ENCODE data around the gene VPS4B.
"Not testable (repeated sequence)": the region's sequence is repeated elsewhere in the genome, so short reads cannot be mapped to it uniquely, and the experiment has no call there.

The VPS4B gene

DNA sequence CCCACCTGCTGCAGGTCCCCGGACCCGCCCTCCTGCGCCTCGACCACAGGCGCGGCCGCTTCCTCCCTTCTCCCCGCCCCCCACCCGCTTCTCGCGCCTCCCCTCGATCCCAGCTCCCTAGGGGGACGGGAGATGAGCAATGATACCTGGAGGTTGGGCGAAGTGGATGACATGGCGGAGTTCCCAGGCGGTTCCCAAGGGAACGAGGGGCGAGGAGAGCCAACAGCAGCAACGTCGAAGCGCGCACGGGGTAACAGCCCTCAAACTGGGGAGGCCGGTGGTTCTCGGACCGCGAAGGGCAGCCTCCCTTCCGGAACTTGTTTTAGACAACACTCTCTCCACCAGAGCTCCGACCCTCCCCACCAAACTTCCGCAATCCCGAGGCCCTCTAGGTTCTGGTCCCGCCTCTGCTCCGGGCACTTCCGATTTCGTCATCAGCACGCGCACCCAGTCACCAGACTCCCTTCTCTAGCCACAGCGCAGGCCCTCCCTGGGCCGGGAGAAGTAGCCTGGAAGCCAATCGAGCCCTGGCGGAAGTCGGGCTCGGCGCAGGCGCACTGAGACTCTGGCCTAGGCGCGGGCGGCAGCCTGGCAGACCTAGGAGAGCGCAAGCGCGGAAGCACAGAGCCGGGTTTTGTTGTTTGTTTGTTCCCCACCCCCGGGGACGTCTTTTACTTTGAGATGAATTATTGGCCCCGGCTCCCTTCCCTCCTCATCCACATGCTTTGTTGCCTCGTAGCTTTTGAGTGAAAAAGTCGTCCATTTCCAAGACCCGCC is at the start of gene VPS4B:
Gene VPS4B, minus strand, starts transcription at position 390 of the 777 bp plus-strand sequence. Its CDS starts 217 bp downstream, at position 173.
- peak; percentile 98 to 99 for DNase-seq

DNA sequence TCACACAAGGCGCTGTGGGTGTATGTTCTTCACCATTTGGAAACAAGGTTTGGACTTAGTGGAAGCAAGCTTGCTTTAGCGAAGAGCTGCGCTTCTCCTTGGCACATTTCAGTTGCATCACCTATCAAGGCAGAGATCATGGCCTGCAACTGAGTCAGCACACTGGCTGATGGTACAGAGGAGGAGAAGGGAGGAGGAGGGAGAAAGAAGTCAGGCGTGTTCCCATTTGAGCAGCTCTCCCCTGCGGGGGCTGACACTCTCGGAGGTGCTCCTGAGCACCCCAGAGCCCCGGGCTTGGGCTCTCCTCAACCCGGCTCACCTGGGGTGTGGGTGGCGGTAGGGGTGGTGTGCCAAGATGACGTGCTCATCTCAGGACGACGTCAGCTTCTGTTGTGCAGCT is 48.5 kb upstream of the VPS4B start:
- no peak for DNase-seq

DNA sequence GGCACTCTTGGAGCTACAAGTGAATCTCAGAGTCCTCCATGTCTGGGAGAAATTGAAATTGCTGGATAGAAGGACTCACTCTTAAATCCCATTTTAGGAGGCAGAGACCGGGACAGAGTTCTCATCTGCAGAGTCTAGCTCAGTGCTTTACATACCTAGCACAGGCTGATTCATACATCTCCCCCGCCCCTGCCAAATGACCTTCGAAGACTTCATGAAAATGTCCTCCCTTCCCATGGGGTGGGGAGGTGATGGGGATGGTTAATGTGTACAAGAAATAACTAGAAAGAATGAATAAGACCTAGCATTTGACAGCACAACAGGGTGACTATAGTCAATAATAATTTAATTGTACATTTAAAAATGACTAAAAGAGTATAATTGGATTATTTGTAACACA is 46.3 kb upstream of the VPS4B start:
- no peak for DNase-seq

DNA sequence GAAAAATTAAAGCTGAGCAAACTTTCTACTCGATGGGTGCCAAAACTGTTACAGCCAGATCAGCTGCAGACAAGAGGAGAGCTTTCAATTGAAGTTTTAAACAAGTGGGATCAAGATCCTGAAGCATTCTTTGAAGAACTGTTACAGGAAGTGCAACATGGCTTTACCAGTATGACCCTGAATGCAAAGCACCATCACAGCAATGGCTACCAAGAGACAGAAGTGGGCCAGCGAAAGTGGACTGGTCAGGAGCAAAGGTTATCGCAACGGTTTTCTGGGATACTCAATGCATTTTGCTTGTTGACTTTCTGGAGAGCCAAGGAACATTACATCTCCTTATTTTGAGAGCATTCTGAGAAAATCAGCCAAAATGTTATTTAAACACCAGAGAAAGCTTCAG is 45.4 kb upstream of the VPS4B start:
- no peak for DNase-seq

DNA sequence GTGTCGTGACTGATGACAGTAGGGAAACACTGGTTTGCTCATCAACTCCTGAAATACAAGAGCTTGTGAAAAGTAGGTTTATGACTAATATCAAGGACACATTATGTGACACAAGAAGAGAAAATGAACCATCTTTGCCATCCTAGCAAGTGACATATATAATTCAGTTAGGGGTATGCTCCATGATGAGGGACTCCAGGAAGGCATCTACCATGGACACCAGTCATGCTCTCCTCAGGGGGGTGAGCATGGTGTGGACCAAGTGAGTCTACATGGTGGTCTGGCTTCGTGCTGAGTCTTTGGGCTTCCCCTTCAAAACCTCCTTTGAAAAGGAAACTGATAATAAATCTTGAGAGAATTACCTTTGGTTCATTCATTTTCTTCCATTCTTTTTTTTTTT is 42.8 kb upstream of the VPS4B start:
- DNase-seq: no peak

DNA sequence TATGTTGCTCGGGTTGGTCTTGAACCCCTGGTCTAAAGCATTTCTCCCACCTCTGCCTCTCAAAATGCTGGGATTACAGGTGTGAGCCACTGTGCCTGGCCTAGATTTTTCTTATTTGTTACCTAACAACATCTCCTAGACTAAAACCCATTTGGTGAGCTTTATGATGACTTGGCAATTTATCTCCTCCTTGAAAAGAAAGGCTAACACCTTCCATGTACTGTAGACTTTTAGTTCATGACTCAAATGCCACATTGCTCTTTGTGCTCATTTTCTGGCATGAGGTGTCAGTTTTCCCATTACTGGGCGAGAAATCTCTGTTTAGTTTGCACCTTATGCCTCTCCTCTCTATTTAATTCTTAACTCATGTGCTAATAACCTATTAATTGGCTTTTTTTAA is 42.2 kb upstream of the VPS4B start:
- no peak for DNase-seq

DNA sequence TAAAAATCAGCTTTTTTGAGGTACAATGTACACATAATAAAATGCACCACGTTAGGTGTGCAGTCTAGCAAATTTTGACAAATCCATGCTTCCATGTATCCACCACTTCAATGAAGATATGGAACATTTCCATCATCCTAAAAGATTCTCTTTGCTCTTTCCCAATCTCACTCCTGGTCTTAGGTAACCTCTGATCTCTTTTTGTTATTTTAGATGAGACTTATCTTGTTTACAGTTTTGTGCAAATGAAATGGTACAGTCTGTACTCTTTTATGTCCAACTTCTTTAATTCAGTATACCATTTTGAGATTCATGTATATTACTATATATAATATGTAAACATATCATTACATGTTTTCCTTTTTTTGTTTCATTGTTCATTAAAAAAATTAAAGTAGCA is 38.1 kb upstream of the VPS4B start:
- DNase-seq: no peak

DNA sequence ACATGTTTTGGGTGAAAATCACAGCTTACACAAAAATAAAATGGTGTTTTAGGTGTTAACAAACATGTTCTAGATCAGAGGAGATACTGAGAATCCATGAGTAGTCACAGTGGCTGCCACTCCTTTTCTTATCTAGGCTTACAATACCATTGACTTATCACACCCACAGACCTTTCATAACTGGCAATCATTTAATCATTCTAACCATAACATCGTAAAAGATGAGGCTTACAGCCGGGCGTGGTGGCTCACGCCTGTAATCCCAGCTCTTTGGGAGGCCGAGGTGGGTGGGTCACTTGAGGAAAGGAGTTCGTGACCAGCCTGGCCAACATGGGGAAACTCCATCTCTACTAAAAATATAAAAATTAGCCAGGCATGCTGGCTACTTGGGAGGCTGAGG is 35.7 kb upstream of the VPS4B start:
- DNase-seq: no peak

DNA sequence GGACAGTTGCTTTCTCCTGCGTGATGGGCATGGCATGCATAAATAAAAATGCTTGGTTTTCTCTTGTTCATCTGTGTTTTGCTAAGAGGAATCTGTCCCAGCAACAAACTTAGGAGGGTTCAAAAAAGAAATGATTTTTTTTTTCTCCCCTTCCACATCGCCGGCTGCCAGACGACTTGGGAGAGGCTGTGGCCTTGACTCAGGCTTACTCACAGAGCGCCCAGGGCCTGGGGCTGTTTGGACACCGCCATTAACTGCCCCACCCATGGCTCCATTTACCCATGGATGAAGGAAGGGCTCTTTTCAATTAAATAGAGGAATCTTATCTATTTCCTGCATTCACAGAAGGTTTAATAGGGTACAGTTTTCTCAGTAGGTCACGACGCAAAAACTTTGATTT is 32.2 kb upstream of the VPS4B start:
- DNase-seq: no peak

DNA sequence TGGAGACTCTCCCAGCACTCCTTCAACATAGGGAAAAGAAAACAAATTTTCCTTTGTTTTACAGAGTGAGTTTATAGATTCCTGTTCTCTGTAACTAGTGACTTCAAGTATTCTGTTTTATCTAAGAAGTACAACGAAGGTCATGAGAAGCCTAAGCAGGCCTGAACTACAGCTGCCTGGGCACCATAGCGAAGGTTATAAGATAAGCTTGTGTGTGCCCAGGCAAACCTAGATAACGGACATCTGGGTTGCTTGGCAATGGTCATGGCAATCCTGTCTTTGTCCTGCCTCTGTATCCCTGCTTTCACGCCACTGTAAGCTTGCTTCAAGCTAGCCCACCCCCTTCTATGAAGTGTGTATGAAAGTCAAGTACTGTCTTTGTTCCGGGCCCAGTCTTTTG is 30.5 kb upstream of the VPS4B start:
- not testable (repeated sequence) for DNase-seq

DNA sequence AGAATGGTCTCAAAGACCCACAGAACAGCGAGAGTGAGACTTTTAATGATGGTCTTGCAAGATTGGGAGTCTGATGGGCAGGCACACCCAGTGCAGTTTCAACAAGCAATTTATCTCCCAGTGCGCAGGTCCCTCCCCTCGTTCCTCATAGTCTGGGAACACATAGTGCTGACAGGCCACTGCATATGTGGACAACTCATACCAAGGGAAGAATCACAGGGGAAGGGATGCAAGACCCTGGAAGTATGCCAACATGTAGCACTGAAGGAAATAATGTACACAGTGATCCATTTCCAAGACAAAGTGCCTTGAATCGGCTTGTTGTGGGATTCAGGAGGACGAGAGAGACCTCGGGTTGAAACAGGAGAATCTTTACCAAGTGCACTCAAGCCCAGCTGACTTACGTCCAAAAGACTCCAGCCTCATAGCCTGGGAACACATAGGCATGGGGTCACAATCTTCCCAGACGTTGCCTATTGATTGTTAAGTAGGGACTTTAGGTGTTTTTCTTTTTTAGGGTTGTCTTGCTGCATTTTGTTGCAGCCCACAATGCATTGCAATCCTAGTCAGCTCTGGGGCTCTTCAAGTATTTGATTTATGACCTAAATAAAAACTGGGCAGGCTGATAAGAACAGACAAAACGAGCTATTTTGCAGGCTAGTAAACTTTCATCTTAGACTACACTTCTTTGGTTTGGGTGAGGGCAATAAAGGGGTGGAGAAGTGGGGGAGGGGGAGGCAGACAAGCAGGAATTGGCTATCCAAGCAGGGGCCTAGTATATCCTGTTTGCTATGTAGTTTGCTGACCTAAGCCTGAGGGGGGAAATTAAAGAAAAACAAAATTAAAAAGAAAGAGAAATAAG is 29.8 kb upstream of the VPS4B start:
- no peak for DNase-seq

DNA sequence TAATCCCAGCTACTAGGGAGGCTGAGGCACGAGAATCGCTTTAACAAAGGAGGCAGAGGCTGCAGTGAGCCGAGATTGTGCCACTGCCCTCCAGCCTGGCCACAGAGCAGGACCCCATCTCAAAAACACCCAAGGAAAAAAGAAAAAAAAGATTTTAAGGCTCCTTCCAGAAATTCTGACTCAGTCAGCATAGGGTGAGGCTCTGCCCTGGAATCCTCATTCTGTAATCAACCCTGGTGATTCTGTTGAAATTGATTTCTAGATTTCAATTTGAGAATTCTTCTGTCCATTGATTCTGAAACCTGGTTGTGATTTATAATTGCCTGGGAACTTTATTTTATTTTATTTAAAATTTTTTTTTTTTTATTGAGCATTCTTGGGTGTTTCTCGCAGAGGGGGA is 27.1 kb upstream of the VPS4B start:
- DNase-seq: no peak

DNA sequence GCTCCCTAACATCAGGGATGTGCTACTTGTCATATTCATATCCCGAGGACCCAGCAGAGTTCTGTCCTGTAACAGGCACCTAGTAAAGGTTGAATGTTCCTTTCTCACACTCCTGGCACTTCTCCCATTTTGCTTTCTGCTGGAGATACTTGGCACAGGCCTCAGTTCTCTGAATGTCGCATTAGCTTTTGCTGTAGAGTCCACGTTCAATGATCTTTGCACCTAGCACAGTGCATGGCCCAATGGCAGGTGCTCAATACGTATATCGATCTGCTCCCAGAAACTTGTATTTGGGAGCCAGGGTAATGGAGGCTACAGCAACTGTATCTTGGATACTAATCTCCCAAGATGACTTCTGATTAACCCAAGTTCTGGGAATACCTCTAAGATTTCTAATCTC is 24.8 kb upstream of the VPS4B start:
- no peak for DNase-seq

DNA sequence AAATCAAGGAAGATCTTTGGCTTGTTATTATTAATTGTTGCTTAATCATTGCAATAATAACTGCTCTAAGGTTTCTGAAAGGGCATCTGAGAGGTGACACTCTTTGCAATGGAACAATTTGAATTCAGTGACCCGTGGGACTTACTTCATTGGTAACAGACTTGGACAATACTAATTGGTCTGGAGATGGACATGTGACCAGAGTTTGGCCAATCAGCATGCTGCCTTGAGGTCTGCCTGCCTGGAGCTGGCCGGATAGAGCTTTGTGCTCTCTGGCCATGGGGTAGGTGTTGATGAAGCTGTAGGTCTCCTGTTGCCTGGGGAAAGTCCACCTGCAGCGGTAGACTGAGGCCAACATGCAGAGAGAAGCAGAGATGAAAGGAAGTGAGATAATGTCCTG is 24.0 kb upstream of the VPS4B start:
- DNase-seq: no peak

DNA sequence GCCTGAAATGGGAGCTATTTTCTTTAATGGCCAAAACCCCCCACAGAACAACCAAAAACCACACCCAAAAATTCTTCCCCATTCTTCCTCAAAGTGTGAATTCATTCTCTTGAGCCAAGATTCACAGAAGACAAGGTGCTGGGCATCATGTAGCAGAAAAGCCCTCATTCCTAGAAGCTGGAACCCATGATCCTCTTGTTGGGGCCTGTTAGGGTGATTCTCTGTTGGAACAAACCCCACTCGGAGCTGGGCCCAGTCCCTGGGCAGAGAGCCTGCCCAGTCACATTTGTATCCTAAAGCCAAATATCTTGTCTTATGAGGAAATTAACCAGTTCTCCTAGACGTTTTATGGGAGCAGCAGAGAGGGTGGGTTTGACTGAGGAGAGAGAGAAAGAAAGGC is 22.8 kb upstream of the VPS4B start:
- no peak for DNase-seq

DNA sequence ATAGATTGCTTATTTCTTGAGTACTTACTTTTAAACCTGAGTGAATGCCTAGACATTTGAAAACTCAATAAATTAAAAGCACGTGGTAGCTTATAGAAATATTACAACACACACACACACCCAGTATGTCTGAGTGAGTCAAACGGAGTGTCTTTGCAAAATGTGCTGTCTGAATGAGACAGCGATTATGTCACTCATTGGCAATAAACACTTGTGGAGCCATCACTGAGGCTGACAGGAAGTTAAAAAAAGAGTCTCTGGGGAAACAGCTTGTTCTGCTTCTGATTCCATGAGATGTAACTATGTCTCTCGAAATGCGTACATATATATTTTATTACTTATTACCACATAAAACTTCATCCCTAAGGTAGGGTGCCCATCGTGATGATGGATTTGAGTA is 22.3 kb upstream of the VPS4B start:
- DNase-seq: no peak

DNA sequence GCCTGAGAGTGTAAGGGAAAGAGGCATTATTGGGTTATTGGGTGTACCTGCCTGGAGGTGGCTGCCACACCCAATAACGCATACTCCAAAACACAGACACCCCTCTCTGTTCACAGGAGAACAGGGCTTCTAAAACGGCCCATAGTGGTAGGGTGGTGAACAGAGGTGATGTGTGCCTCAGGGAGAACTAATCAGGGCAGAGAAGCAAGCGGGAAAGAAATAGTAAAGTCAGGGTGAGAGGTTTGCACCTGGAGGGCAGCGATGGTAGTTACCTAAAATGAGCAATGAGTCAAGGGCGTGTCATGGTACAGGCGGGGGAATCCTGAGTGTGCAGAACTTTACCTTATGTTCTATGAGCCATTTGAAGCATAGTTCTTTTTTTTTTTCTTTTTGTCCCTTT is 21.6 kb upstream of the VPS4B start:
- no peak for DNase-seq

DNA sequence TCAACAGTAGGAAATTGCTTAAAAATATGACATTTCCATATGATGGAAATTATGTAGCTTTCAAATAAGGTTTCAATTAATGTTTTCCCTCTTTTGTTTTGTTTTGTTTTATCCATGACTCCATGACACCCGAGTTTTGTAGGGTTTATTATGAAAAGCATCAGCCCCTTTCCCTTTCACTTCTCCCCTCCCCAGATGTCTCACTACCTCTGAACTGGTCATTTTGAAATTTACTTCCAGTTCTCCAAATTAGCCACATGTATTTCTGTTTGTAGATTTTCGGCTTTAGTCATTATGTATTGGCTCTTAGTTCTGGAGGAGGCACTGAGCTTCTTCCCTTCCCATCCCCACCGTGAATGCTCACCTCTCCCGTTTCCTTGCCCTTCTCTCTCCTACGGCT is 18.6 kb upstream of the VPS4B start:
- no peak for DNase-seq

DNA sequence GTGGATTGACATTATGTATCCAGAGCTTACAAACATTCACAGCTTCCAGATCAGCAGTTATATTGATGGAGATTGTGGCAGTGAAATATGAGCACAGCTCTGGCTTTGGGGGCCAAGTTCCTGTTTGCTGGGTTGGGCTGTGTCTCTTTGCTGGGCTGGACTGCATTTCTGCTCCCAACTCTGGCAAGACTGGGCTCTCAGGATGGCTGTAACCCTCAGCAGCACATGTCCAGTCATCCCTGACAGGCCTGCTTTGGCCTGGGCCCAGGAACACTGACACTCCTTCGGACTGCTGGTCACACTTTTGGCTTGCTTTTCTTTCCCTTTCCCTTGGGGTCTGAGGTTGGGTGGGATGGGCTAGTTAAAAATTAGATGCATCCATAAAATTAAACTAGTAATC is 17.9 kb upstream of the VPS4B start:
- no peak for DNase-seq

DNA sequence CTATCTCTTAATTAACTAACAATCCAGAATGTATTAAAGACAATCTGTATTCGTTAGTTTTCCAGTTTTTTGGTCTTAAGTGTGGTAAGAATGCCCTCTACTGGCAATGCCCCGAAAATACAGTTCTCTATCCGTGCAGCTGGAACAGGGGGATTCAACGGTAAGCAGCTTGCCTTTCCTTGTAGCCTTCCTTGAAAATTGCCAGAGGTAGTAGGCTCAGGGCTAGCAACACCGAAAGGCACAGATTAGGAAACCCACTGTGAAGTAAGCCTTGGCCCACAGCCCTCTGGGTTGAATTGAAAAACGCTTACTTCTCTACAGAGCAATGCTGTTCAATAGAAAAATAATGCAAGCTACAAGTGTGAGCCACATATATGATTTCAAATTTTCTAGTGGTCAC is 17.1 kb upstream of the VPS4B start:
- peak; percentile 33 to 38 for DNase-seq

DNA sequence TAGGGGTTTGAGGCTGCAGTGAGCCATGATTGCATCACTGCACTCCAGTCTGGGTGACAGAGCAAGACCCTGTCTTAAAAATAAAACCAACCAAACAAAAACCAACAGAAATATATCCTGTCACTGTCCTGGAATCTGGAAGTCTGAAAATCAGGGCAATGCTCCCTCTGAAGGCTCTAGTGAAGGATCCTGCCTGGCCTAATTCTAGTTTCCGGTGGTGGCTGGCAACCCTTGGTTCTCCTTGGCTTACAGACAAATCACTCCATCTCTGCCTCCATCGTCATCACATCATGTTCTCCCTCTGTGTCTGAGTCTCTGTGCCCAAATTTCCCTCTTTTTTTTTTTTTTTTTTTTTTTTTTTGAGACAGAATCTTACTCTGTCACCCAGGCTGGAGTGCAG is 15.9 kb upstream of the VPS4B start:
- DNase-seq: no peak

DNA sequence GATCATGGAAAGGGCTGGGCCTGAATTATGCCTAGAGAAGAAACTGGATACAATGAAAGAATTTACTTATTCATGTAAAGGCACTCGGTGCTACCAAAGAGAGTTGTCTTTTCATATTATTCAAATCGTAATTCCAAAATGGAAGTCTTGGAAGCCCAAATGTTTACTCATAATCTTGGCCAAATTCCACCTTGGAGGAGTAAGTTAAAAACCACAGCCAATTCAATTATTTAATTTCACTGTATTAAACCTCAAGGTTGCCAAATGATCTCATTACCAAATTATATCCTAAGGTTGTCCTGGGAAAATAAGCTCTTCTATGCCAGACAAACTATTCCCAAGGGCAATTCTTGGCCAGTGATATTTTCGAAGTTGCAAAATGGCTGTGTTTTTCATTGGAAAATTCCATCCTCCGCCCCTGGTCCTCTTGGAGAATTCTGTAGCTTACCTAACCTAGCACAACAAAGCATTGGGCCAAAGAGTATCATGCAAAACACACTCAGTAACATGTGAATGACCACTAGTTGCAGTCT is 11.1 kb upstream of the VPS4B start:
- no peak for DNase-seq

DNA sequence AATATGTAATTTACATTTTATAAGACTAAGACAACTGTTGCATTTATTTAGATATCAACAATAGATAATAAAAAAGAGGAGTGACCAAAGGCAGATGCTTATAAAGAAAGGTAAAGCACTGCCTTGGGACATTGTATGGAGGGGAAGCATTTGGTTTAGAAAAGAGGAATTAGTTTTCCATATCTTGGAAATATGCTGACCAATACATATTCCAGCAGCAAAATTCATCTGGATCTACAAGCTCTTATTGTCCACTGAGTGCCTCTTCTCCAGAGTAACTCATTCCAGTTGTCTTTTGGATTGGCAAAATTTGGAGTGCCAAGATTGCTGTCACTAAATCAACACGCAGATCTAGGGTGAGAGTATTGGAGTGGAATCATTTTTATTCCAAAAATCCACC is 8.9 kb upstream of the VPS4B start:
- DNase-seq: no peak

DNA sequence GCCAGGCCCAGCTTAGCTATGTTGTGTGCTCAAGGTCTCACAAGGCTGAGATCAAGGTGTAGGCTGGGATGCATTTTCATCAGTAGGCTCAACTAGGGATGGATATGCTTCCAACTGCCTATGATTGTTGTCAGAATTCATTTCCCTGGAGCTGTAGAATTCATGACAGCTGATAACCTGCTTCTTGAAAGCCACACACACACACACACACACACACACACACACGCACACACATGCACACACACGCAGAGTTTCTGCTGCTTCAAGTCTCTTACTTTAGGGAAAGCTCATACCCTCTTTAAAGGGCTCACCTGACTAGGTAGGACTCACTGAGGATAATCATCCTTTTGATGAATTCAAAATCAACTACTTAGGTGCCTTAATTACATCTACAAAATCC is 8.2 kb upstream of the VPS4B start:
- no peak for DNase-seq

Measured in SHP77 (cell line).